ENCODE data around the gene MEGF6.

The MEGF6 gene

DNA sequence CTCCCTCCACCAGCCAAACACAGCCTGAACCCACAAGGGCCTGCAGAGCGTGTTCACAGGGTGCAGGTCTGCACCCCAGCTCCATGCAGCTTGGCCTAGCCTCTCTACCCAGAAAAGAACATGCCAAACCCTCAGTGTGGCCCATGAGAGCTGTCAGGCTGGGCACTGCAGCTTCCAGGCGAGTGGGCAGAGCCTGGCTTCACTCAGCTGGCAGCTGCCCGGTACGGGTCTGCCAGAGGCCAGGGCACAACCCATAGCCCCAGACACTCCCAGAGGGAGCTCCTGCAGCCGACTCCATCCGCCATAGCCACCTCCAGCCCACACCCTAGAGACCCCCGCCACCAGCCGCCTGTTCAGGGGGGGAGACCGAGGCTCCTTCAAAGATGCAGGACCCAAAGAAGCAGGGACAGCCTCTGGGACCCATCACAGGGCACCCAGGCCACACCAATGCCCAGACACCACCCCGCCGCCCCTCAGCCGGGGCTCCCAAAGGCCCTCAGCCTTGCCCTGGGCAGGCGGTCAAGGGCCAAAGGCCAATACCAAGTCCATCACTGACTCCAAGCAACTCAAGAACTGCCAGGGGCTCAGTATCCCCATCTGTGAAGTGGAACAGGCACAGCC, 42.4 kb downstream of the MEGF6 start:
- DNase-seq, result no peak

GRCh38 chr1:3566951-3567804, 44.1 kb downstream of the MEGF6 start:
- no peak for DNase-seq

DNA sequence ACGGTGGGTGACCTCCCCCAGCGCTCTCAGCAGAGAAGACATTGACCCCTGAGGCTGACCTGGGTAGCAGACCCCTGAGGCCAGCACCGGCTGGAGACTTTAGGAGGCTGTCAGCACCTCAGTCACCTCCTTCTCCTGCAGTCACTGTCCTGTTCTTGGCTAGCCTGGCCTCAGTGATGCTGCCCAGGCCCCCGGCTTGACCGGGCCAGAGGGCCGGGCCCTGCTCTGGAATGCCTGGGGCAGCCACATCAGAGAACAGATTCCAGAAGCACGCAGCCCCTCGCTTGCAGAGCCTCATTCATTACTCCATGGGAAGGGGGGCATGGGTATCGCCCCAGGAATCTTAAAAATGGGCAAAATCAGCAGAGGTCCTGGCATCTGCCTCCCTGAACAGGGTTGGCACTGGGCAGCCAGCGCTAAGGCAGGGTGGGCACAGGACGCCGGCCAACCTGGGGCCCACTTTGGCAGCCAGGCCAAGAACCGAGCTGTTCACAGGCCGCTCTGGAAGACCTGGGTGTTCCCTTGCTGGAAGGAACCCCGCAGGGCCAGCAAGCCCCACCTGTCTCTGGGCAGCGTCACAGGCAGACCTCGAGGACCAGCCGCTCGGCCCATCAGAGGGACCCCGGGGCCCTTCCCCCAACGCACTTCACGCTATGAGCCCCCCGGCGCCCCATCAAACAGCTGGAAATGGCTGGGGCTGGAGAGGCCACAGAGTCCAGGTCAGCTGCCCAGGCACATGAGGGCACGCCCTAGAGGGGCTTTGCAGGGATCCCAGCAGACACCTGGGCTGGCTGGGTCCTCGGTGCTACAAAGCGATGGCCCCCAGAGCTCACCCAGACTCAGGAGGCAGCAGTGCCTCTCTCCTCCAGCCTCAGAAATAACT, 45.1 kb downstream of the MEGF6 start:
- no peak for DNase-seq

DNA sequence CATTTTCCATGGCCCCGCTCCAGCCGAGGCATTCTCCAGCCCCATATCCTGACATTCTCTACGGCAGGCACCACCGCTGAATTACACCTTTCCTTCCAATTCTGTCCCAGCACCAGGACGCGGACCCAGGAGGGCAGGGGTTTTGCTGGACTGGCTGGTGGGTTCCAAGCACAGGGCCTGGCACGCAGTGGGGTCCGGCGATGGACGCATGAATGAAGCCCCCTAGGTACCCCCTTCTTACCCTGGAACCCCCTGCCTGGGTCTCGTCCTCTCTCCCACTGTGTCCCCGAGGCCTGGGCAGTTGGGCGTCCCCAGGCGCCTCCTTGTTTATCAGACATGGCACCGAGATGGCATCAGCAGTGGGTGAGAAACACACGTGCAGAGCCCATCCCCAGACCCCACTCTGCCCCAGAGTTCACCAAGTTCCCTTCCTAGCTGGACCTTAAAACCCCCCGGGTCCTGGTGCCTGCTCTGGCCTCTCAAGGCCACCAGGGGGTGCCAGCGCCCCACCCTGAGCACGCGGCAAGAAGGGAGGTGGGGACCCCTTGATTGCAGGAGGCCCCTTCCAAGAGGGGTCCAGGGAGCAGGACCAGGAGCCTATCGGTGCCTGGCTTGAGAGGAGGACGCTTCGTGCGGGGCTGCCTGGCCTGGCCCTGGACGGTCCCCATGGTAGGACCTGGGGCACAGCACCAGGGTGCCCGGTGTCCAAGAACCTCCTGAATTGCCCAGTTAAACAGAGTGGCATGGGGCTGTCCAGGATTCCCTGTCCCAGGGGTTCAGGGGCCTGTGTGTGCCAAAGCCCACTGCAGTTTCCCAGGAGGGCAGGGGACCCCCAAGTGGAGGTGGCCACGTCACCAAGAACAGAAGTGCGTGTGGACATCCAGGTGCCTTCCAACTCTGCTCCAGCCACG, 46.1 kb downstream of the MEGF6 start:
- peak; percentile 5 to 13 for DNase-seq

DNA sequence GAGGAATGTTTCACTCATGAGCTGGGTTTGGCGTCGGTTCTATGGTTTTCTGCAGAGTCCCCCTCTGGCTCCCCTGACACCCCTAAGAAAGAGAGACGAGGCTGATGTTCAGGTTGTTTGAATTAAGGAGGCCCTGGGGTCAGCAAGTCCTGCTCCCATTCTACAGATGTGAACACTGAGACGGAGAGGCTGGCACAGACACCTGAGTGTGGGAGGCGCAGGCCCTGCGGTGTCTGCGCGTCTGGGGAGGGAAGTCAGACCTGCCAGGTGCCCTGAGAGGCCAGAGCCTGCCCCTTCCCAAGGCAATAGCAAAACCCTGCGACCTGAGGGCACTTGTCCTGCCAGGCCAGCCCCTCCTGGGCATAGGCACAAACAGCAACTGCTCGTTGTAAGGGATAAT, 47.7 kb downstream of the MEGF6 start:
- no peak for DNase-seq

- no peak for DNase-seq
Measured at GRCh38 chr1:3563125-3563524, 48.2 kb downstream of the MEGF6 start.

DNA sequence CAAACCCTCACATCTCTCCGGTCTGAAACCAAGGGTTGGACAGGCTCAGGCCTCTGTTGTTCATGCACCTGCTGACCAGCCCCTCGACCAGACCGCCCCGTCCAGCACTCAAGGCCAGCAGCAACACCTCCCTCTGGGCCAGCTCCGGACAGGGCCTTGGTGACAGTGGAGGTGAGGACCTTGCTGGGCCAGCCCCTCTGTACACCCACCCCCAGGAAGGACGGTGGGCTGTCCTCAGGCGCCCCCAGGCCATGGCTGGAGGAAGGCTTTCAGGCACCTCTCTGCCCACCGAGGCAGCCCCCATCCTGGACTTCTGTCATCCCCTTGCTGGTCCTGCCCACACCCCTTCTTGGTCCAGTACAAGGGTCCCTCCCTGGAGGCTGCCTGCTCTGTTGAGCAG, 48.6 kb downstream of the MEGF6 start:
- DNase-seq, result no peak

GRCh38 chr1:3561702-3562101, 49.6 kb downstream of the MEGF6 start:
- no peak for DNase-seq

DNA sequence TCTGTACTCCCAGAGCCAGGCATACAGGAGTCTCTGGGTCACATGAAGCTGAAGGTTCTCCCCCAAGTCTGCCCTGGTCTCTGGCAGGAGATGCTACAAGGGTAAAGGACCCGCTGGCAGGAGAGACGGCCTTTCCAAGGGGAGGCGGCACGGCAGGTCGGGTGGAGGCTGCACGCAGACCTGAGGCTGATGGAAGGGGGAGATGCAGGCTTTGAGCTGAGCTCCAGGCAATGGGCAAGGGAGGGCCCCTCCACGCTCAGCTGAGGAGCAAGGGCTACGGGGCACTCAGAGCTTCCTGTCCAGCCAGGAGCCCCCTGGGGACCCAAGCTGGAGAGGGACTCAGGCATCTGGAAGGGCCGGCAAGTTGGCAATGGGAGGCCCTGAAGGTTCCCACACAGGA, 50.3 kb downstream of the MEGF6 start:
- no peak for DNase-seq

GRCh38 chr1:3560251-3560871, 50.9 kb downstream of the MEGF6 start:
- no peak for DNase-seq

- DNase-seq, result no peak
Measured at GRCh38 chr1:3558036-3558726, 53.1 kb downstream of the MEGF6 start.

- DNase-seq, result no peak
Measured at GRCh38 chr1:3557366-3557765, 53.9 kb downstream of the MEGF6 start.

DNA sequence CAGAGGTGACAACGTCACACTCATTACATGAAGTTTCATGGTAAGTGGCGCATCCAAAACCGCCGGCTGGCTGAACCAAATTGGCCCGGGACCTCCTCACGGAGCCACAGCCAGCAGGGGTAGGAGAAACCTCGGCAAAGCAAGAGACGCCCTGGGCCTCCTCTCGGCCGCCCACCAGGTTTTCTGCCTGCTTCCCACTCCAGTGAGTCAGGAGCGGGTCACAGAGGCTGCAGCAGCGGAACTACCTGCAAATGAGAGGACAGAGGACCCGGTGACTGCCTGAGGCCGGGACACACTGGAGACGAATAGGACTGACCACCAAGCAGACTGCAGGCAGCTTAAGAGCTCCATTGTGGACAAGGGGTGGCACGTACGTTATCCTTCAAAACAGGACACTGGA, 55.0 kb downstream of the MEGF6 start:
- no peak for DNase-seq

GRCh38 chr1:3555131-3555920, 56.0 kb downstream of the MEGF6 start:
- no peak for DNase-seq

GRCh38 chr1:3553940-3554223, 57.4 kb downstream of the MEGF6 start:
- DNase-seq, result no peak

GRCh38 chr1:3553166-3553939, 58.0 kb downstream of the MEGF6 start:
- DNase-seq, result no peak

DNA sequence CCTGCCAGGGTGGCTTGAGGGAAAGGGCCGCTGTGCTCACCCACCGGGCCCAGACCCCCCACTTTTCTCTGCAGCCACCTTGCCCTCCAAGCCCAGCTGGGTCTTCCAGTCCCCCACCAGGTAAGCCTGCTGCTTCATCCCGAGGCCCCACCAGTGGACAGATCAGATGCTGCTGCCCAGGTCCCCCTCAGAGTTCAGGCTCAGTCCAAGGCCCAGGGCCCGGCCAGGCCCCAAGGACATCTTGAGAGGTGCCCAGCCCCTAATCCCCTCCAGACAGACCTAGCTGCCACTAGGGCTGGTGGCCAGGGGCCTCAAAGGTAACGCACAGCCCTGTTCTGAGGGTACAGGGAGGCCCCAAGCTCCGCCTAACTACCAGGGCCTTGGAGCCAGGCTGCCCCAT, 58.6 kb downstream of the MEGF6 start:
- DNase-seq, result no peak

DNA sequence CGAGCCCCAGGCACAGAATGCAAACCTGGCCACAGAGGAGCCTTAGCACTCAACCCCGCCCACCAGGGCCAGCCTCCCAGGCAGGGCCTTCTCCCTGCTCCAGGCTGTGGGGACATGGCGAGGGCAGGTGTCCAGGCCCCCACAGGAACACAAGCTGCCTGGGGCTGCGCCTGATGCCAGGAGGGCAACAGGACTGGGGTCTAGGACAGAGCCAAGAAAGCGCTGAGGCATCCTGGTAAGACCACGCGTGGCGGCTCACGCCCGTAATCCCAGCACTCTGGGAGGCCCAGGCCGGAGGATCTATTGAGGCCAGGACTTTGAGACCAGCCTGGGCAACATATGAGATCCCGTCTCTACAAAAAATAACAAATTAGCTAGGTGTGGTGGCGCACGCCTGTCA, 59.1 kb downstream of the MEGF6 start:
- DNase-seq, result no peak

DNA sequence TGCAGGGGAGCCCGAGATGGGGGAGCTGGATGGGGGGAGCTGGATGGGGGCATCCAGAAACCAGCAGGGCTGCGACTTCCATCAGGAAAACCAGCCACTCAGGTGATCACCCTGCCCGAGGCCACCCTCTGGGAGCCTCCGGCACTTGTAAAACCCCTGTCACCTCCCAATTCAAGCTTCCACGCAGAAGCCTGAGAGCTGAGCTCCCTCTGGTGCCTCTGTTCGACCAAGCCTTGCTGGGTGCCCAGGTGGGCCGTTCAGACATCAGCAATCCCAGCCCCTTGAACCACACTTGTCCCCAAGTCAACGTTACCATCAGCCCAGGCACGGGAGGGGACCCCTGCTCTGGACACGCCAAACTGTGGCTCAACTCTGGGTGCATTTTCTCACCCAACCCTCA, 59.6 kb downstream of the MEGF6 start:
- DNase-seq, result no peak

GRCh38 chr1:3551290-3551678, 60.0 kb downstream of the MEGF6 start:
- no peak for DNase-seq

All from bone marrow (tissue), 2 donors.